ENCODE results near the gene AVPR2.
A peak's percentile ranks its signal among the peaks of the same experiment; 100 is the strongest.

The AVPR2 gene

DNA sequence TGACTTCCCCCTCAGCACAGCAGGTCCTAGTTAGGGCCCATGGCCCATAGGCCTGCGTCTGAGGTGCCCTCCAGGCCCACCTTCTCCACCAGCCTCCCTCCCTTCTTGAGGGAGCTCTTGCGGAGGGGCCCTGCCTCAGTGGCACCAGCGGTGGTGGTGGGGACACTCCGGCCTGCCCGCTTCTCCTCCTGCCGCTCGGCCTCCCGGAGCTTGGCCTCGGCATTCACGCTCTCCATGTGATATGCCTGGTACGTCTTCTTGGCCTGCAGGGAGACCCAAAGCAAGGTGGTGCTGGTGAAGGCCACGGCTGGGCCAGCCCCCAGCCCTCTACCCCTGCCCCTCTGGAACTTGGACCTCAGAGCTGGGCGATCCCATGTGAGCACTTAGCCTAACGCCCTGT lies 16.1 kb downstream of the AVPR2 start:
- no peak for DNase-seq

DNA sequence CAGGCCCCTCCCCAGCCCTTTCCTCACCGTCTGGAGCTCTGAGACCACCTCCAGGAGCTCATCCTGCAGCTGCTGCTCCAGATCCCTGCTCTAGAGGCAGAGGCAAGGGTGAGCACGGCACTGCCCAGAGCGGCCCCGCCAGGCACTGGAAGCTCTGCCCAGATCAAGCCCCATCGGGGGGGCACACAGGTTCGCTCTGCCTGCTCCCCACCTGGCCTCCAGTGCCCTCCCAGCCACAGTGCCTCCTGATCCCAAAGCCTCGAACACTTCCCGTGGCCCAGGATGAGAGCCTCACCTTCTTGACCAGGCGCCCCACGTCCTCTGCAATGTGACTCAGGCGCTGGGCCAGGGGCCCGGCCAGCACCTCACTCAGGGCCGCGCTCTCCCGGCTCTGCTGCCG lies 16.6 kb downstream of the AVPR2 start:
- no peak for DNase-seq

DNA sequence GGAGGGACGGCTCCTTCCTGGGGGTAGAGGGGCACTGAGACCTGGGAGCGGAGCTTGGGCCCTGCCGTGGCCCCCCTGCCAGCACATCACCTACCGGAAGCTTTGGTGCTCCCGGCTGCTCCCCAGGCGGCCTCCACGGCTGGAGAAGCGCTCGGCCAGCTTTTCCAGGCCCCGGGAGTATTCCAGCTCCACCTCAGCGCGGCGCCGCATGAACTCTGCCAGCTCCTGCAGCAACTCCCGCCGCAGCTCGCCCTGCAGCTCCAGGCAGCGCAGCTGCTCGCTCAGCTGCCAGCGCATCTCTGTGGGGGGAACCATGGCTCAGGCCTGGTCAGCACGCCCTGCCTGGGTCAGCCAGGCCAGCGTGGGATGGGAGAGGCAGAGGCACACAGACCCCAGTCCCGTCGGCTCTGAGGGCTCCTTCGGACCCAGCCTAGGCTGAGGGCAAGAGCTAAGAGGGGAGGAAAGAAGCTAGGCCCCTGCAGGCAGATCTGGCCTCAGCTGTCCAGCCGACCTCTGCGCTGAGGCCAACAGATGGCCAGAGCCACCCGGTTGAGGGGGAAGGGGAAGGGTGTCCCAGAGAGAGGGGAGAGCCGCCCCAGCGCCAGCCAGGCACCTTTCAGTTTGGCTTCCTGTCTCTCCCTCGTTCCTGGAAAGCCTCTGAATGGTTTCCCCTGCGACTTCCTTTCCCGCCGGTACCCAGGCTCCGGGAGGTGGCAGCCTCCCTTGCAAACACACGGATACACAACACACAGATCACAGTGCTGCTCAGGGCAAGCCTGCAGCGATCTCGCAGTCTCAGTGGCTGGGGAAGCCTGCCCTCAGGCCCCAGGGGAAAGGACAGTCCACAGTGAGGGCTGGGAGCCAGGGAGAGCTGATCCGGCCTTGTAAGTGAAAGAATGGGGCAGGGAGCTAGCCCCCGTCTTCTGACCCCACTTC lies 17.3 kb downstream of the AVPR2 start:
- no peak for DNase-seq

DNA sequence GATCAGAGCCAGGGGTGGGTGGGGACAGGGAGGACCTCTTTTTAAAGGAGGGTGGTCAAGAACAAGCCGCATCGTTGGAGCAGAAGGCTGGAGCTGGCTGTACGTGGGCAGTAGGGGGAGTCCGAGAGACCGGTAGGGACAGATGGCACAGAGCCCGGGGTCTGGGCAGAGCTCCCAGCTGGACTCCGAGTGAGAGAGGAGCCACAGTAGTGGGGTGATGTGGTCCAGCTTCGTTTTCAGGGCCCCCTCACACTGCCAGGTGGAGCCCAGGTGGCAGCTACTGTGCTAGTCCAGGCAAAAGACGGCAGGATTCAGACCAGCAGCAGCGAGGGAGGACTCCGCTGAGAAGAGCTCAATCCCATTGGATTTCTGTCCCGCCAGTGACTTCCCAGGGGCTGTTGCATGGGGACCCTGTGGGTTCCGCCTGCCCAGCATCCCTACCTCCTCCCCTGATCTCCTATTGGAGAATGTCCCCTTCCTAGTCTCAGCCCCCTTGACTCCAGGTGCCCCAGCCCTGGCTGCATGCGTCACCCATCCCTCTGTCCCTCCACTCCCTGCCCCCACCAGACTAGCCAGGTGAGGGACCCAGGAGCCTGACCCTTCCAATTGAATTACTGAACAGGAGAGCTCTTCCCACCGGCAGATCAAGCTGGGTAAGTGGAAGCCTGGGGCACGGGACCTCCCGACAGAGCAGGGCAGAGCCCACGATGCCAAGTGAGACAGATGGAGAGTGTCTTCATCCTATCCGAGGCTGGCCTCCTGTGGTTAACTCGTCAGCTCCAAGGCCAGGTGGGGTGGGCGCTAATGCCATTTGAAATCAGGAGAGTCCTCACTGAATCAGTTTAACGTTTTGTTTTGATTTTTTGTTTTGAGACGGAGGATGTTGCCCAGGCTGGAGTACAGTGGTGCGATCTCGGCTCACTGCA lies 18.7 kb downstream of the AVPR2 start:
- no peak for DNase-seq

DNA sequence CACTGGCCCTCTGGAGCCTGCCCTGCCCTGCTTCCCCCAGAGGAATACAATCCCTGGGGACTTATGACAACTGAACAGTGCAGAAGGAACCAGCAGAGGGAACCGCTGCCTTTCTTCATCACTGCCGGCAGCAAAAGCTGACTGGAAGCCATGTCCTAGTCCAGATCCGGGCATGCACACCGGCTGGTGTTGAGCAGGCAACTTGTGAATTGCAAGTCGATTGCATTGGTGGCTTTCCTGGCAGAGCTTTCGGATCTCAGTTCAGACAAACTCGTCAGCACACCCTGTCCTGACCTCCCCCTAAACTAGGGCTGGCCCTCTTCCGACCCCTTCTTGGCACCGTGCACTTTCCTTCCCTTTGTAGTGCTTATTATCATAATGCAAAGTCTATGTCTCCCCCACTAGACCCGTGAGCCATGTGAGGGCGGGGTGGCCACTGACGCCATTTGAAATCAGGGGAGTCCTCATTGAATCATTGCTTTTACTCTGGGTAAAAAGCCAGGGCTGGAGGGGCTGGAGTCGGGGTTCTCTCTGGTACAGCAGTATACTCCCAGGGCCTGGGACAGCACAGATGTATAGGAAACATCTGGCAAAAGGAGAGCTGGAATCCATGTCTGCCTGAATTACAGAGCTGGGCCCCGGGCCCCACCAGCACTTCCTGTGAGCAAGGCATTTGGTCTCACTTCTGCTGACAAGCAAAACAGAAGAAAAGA lies 19.8 kb downstream of the AVPR2 start:
- peak; percentile 30 for DNase-seq

DNA sequence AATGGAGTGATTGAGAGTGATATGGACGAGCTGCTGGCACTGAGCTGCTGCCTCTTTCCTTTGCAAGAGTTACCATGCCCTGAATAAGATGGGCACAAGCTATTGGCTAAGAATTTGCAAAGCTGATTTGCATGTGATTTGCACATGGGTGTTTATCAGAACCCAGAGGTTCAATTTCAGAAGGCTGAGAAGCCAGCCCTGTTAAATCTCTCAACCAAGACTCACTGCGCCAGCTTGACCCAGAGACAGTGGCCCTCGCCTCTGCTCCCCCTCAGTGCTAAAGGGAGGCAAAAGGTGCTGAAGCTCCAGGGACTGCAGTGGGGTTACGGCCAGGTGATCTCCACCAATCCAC lies 20.9 kb downstream of the AVPR2 start:
- DNase-seq, result no peak

DNA sequence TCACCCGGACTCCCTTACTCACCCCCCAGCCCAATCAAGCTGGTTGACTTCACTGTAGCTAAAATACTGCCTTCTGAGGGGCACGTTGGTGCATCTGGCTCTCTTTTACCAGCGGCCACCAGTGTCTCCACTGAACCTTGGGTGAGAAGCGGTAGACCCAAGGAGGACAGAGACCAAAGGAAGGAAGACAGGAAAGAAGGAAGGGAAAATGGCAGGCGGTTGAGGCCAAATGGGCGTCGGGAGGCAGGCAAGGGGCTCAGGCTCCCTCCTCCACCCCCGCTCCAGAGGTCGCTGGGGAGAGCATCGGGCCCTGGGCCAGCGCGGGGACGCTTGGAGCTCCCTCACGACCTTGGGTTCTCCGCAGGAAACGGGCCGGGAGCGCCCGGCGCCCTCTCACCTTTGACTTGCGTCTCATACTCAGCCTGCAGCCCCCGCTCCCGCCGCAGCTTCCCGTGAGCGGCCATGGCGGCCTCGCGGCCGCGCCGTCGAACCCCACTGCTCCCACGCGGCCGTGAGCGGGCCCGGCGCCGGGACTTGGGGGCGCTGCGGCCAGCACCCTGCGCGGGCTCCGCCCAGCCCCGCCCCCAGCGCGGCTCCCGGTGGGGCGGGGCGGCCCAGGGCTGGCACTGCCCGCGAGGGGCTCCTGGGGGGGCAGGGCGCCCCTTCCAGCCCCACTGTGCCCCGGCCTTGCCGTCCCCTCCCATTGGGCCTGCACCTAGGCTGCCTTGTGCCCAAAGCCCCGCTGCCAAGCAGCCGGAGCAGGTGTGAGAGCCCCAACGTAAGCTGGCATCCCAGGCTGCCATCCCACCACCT lies 21.5 kb downstream of the AVPR2 start, which contains the start of gene ARHGAP4:
Gene ARHGAP4, minus strand, starts transcription at position 526 of the 813 bp plus-strand sequence. Its CDS starts 62 bp downstream, at position 464.
- DNase-seq, result no peak

DNA sequence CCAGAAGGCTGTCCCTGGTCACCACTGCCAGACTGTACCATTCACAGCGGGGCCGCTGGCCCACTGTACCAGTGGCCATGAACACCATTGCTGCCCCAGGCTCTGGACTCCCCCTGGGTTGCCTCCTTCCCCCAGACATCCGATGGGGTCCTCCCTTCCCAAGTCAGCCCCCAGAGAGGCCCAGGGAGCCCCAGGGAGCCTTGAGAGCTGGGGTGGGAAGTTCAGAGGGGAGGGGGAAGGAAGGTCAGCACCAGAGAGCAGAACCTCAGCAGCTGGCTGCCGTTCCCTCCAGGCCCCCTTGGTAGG lies 22.0 kb downstream of the AVPR2 start:
- DNase-seq, result no peak

DNA sequence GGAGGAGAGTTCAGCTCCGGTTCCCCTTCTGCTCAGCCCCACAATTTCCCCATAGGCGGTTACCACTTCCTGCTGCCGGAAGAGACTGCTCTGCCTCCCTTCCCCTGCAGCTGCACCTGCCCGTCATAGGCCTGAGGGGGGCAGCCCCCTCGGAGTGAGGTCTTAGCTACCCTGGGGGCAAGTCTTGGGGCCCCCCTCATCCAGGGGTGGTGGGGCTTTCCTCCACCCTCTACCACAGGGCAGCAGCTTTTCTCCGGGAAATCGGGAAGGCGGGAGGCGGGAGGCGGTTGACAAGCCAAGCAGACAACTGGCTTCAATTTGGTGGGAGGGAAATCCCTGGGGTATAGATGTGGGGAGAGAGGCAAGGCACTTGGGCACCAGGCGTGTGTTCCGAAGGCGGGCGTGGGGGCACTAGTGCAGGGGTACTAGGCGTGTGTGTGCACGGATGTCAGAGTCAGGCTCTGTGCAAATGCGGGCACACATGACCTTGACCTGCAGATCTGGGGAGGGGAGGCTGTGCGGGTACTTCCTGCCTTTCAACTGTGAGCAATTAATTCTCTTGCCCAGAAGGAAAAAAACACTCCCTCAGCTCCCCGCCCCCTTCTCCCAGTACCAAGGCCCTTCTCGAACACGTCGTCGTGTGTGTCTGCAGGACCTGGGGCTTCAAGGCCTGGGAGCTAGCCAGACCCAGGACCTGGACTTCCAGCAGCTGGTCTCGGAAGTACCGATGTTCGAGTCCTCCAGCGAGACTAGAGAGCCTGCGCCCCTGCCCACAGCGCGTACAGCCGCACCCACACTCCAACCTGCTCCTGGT lies 22.6 kb downstream of the AVPR2 start:
- DNase-seq, result peak; percentile 30

DNA sequence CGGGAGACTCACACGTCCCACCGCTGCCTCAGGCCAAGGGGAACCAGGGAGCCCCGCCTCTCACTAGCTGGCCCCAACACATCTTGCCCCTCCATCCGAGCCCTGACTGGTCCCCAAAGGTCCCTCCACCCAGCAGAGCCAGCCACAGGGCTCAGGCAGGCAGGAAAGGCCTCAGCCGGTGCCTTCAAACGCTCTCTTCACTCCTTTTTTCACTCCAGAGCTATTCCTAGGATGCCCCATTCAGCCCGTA lies 23.1 kb downstream of the AVPR2 start:
- DNase-seq, result no peak

DNA sequence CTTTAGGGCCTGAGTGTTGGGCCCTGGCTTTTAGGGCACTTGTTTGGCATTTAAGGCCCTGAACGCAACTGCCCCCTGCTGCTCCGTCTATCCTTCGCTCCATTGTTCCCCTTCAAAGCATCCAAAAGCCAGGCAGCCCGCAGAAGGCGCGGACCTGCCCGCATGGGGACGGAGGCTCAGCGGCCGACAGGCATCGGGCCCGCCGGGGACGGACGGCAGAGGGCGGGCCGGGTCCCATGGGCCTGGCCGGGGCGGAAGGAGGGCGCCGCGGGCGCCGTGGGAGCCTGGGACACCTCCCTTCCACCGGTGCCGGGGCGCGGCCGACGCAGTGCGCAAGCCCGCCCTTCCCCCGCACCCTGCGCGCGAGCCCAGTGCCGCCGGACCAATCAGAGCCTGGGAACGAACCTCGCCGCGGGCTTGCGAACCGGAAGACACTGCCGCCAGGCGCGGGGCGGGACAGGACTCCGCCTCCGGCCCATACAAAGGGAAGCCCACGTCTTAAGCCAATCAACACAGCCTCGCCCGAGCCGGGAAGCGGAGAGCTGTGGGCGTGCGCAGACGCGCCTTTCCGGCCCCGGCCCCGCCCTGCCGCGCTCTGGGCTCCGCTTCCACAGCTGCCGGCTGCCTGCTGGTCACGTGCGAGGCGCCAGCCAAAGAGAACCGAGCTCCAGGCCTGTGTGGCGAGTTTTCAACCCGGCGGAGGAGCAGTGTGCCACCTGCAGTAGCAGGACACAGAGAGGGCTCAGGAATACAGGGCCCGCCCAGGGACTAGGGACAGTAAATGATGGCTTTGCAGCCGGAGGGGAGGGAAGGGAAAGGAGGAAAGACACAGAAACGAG lies 23.7 kb downstream of the AVPR2 start:
- peak; percentile 97 for DNase-seq

DNA sequence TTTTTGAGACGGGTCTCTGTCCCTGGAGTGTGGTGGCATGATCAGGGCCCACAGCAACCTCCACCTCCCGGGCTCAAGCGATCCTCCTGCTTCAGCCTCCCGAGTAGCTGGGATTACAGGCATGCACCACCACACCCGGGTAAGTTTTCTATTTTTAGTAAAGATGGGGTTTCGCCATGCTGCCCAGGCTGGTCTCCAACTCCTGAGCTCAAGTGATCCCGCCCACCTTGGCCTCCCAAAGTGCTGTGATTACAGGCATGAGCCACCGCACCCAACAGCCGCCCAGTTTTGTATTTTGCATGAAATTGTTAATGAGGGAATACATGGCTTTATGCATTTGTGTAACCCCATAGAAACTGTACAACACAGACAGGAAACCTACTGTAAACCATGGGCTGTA lies 24.4 kb downstream of the AVPR2 start:
- no peak for DNase-seq

DNA sequence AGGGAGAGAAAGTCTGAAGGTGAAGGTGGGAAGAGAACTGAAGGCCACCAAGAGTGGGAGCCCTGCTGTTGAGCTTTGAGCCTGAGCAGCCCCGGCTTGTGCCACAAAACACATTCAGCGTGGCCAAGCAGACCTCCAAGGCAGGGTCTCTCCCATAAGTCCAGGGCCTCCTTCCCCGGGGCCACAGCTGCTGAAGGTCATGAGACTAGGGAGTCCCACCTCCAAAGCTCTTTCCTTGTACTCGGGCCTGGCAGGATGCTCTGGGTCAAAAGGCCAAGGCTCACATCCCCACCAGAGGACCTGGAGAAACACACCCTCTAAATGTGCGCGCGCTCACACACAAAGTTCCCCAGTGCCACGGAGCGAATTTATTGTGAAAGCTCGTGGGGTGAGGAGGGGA lies 25.1 kb downstream of the AVPR2 start:
- DNase-seq, result no peak

DNA sequence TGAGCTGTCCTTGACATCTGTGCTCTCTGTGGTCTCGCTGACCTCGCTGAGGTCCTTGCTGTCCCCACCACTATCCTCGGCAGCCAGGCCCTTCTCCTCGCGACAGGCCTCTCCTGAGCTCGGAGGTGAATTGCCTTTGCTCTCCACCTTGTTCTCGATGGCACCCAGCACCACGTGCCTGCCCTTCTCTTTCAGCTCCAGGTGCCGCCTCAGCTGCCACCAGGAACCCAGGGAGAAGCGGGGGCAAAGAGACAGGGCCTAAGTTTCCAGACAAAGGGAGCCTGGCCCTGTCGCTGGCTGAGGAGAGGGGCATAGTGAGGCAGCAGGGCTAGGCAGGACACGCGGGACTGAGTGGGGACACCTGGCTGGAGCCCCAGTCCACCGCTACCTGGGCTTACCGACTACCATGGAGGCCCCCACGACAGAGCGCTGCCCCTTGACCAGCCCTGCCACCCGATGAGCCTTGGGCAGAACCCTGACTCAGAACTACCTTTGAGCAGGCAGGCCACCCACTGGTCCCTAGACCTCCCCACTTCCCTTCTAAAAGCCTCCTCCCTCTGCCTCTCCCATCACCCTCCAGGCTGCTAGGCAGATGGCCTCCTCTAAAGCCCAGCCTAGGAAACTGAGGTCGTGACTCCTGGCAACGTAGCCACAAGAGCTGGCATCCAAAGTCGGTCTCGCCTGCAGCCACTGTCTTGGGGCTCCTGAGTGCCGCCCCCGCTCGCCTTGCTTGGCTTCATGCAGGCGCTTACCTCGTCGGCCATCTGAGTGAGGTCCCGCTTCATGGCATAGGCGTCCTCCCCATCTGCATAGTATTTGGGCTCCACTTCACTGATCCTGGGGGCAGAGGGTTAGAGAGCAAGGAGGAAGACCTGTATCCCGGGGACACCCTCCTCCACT lies 25.8 kb downstream of the AVPR2 start:
- no peak for DNase-seq

DNA sequence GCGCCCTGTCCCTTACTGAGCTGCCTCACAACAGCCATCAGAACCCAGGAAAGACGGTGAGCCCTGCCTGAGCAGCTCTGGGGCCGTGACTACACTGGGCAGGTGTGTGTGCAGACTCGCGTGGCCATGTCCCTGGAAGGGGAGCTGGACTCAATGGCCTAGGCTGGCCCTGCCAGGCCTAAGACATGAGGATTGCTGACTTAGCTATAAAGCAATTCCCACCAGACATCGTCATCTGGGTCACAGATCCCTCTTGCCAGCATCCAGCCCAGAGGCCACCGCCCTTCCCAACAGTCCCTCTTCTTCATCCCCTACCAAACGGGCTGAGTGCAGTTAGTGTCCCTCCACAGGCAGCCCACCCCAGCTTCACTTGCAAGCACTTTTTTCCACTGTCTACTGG lies 26.7 kb downstream of the AVPR2 start:
- no peak for DNase-seq

DNA sequence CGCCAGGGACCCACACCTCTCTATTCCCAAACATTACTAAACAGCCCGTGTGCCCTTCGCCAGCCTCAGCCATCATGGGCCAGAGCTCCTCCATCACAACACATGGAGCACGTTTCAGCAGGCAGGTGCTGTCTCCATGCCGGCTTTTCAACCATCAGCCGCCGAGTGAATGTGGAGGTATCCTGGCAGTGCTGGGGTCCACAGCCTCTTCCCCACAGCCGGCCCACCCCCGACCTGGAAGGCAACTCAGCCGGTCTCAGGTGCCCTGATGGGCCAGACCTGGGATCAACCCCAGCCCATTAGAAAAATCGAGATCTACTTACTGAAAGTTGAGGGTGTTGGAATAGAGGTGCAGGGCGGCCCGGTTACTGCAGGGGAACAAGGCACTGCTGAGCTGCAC lies 27.3 kb downstream of the AVPR2 start:
- no peak for DNase-seq

DNA sequence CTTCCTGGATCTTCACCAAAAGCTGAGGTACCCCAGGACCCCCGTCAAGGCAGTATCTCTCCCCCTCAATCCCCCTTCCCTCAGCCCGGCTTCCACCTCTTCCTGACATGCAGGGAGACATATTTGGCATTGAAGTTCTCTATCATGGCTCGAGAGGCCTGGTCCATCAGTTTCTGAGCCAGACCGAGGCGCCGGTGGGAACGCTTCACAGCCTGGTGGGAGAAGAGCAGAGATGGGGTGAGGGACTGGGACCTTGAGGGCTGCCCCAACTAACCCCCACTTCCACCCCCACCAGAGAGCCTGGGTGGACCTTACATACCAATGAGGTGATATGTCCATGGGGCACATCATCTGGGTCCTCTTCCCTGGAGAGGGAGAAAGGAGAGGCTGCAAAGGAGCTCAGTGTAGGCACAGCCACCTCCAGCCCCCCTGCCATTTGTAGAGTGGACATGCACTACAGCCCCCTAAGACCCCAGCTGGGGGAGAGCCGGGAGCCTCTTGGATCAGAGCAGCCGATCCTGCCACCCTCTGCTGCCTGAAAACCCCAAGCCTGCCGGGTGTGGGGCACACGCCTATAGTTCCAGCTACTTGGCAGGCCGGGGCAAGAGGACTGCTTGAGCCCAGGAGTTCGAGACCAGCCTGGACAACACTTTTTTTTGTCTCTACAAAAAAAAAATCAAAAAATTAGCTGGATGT lies 27.9 kb downstream of the AVPR2 start:
- DNase-seq, result no peak

DNA sequence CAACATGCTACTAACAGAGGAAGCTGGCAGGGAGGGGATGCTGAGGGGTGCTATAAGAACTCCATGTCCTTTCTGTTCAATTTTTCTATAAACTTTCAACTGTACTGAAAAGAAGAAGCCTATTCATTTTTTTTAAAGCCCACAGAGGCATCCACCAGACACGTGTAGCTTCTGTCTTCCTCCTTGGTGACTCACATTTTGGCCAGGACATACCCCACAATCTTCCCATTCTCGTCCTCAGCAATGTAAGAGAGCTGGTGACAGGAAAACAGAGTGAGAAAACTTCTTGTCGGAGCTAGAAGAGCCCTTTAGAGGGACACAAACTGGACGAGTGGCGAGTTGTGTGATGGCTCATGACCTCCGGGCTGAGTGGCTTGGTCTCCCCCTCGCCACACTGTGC lies 29.3 kb downstream of the AVPR2 start:
- DNase-seq, result peak; percentile 26

DNA sequence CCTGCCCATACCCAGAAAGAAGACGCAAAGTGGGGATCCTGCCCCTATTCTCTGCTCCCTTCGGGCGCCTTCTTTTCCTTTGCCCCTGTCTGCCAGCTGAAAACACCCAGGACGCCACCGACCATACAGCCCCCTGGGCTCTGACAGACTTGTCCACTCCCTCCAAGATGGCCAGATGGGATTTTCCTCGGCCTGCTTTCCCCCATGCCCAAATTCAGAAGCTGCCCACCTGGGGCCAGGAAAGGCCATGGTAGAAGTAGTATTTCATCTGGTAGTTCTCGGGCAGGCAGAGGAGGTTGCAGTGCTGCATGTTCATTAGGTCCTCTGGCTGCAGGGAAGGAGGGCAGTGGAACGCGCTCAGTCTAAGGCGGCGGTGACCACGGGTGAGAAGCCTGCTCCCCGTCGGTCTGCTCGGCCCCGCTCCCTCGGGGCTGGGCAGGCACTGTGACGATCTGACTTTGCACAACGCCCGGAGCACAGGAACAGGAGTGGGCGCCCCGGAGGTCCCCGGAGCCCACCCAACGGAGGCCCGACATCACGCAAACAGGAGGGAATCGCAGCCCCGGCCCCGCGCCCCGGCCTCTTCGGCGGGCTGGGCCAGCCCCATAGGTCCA lies 29.8 kb downstream of the AVPR2 start:
- DNase-seq, result no peak

Measured in fibroblast of skin of right quadriceps (primary cell).